Measurements from ENCODE around the gene CENATAC.
"Not testable (repeated sequence)": the region's sequence is repeated elsewhere in the genome, so short reads cannot be mapped to it uniquely, and the experiment has no call there.

DNA sequence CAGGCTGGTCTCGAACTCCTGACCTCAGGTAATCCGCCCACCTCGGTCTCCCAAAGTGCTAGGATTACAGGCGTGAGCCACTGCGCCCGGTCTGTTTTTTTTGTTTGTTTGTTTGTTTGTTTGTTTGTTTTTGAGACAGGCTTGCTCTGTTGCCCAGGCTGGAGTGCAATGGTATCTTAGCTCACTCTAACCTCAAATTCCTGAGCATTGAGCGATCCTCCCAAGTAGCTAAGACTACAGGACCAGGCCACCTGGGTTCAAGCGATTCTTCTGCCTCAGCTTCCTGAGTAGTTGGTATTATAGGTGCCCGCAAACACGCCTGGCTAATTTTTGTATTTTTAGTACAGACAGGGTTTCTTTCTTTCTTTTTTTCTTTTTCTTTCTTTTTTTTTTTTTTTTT is 35.5 kb downstream of the CENATAC start:
- TF ChIP-seq, protein P1, sequence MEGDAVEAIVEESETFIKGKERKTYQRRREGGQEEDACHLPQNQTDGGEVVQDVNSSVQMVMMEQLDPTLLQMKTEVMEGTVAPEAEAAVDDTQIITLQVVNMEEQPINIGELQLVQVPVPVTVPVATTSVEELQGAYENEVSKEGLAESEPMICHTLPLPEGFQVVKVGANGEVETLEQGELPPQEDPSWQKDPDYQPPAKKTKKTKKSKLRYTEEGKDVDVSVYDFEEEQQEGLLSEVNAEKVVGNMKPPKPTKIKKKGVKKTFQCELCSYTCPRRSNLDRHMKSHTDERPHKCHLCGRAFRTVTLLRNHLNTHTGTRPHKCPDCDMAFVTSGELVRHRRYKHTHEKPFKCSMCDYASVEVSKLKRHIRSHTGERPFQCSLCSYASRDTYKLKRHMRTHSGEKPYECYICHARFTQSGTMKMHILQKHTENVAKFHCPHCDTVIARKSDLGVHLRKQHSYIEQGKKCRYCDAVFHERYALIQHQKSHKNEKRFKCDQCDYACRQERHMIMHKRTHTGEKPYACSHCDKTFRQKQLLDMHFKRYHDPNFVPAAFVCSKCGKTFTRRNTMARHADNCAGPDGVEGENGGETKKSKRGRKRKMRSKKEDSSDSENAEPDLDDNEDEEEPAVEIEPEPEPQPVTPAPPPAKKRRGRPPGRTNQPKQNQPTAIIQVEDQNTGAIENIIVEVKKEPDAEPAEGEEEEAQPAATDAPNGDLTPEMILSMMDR (IDR thresholded peaks at IDR 0.05): not testable (repeated sequence)
- not testable (repeated sequence) for TF ChIP-seq POLR2A (IDR thresholded peaks at IDR 0.05)
